H1 (cell line): ENCODE measurements around the gene RAP1GAP. TPM values are rescaled to one million over a fixed set of nuclear protein-coding genes. Genes with fewer than 3 reads are reported as not detected.

Experiments
- CTCF ChIA-PET: fragments of 300-600 bp; sonication (Branson Sonifier 250); formaldehyde crosslinking; loops from one replicate; lab custom pipeline; 2021; ENCODE audit not compliant: partially characterized antibody; lab: Charles Lee
- POLR2A ChIA-PET: fragments of 300-600 bp; sonication (Branson Sonifier 250); formaldehyde crosslinking; loops from one replicate; lab custom pipeline; 2021; ENCODE audit warnings: inconsistent platforms; ENCODE audit not compliant: partially characterized antibody; lab: Charles Lee
- DNase-seq, 2 experiments: peaks; one replicate each; pipeline versions ENCODE4 v3.0.0 to v3.0.0-alpha.2; 2010 to 2022; ENCODE audit warnings: low spot score in 2 of 2, low read depth in 1 of 2, mixed read lengths in 1 of 2
- FAIRE-seq: peaks from 2 replicates; lab custom pipeline; 2011; peaks lifted over from hg19 to GRCh38; lab: Jason Lieb, UNC
- H2AFZ ChIP-seq: 2 replicates; pipeline ENCODE4 v1.8.1; 2012; ENCODE audit warnings: low read length, inconsistent platforms
- H2AK5ac ChIP-seq: 2 replicates; pipeline ENCODE4 v1.6.1; 2013; ENCODE audit warnings: low read depth, low read length
- H2BK120ac ChIP-seq: replicated peaks from 2 replicates; pipeline ENCODE3; 2013; ENCODE audit warnings: low read depth, low read length, inconsistent platforms
- H2BK12ac ChIP-seq: 2 replicates; pipeline ENCODE4 v1.6.1; 2013; ENCODE audit warnings: low read depth, low read length
- H2BK15ac ChIP-seq: 2 replicates; pipeline ENCODE4 v1.6.1; 2013; ENCODE audit warnings: low read length
- H2BK20ac ChIP-seq: 2 replicates; pipeline ENCODE4 v1.6.1; 2013; ENCODE audit warnings: low read length
- H2BK5ac ChIP-seq: 2 replicates; pipeline ENCODE4 v1.6.1; 2013; ENCODE audit warnings: low read depth, low read length
- H3K14ac ChIP-seq: 2 replicates; pipeline ENCODE4 v1.6.1; 2013; ENCODE audit warnings: inconsistent platforms; ENCODE audit not compliant: insufficient read length
- H3K18ac ChIP-seq: 2 replicates; pipeline ENCODE4 v1.6.1; 2013; ENCODE audit warnings: low read length; ENCODE audit errors: extremely low read depth
- H3K23ac ChIP-seq: 2 replicates; pipeline ENCODE4 v1.6.1; 2013; ENCODE audit warnings: inconsistent platforms; ENCODE audit not compliant: insufficient read length
- H3K23me2 ChIP-seq: 2 replicates; pipeline ENCODE4 v1.6.1; 2013; ENCODE audit warnings: low read depth, low read length
- H3K27ac ChIP-seq: 2 replicates; pipeline ENCODE4 v1.6.1; 2011; ENCODE audit warnings: low read depth, low read length, inconsistent platforms
- H3K27me3 ChIP-seq, 4 experiments: replicated peaks in 1 of 4; 1 replicate in 1 of 4; 2 replicates in 3 of 4; pipeline versions ENCODE4 v1.6.1 to v1.8.1; 2011 to 2013; ENCODE audit warnings: low read length in 3 of 4, mild to moderate bottlenecking in 3 of 4, inconsistent platforms in 2 of 4, mixed read lengths in 2 of 4, moderate library complexity in 1 of 4; ENCODE audit not compliant: control insufficient read depth in 3 of 4, insufficient read depth in 3 of 4; ENCODE audit errors: extremely low read depth in 1 of 4
- H3K36me3 ChIP-seq, 4 experiments: 2 replicates each; pipeline versions ENCODE4 v1.6.1 to v1.8.1; 2011 to 2013; ENCODE audit warnings: mild to moderate bottlenecking in 4 of 4, low read length in 3 of 4, moderate library complexity in 2 of 4, control low read depth in 1 of 4, inconsistent platforms in 1 of 4; ENCODE audit not compliant: insufficient read depth in 4 of 4, control insufficient read depth in 2 of 4
- H3K4ac ChIP-seq: replicated peaks from 2 replicates; pipeline ENCODE3; 2013; ENCODE audit warnings: low read length, low read depth, mixed read lengths, inconsistent platforms; ENCODE audit not compliant: insufficient read length
- H3K4me1 ChIP-seq, 4 experiments: replicated peaks in 1 of 4; 1 replicate in 1 of 4; 2 replicates in 3 of 4; pipeline versions ENCODE4 v1.6.1 to v1.8.1; 2011 to 2013; ENCODE audit warnings: low read length in 3 of 4, inconsistent platforms in 2 of 4, mixed read lengths in 1 of 4; ENCODE audit not compliant: insufficient read depth in 4 of 4, control insufficient read depth in 3 of 4
- H3K4me2 ChIP-seq, 2 experiments: 2 replicates each; pipeline versions ENCODE4 v1.6.1 to v1.8.1; 2011 to 2013; ENCODE audit warnings: low read depth in 2 of 2, low read length in 2 of 2, control low read depth in 1 of 2, inconsistent platforms in 1 of 2, mild to moderate bottlenecking in 1 of 2; ENCODE audit not compliant: insufficient read depth in 1 of 2
- H3K4me3 ChIP-seq, 4 experiments: fragments of 200-600, 300-600 bp in 1 of 4; sonication (generic), shearing (Covaris generic), sonication (Bioruptor Twin) in 1 of 4; 2 replicates each; pipeline versions ENCODE4 v1.5.1 to v1.8.1; 2011 to 2016; ENCODE audit warnings: low read length in 4 of 4, low read depth in 3 of 4, control low read depth in 2 of 4, inconsistent platforms in 2 of 4, mild to moderate bottlenecking in 2 of 4, mixed read lengths in 1 of 4, moderate library complexity in 1 of 4; ENCODE audit not compliant: insufficient read depth in 2 of 4; ENCODE audit errors: extremely low read depth in 1 of 4
- H3K56ac ChIP-seq: replicated peaks from 2 replicates; pipeline ENCODE3; 2013; ENCODE audit warnings: low read depth, mild to moderate bottlenecking, mixed read lengths, low read length, inconsistent platforms; ENCODE audit not compliant: insufficient read length
- H3K79me1 ChIP-seq: 2 replicates; pipeline ENCODE4 v1.6.1; 2013; ENCODE audit warnings: low read depth, low read length, control low read depth
- H3K79me2 ChIP-seq, 2 experiments: 2 replicates each; pipeline versions ENCODE4 v1.6.1 to v1.8.1; 2012 to 2013; ENCODE audit warnings: low read length in 2 of 2, mild to moderate bottlenecking in 2 of 2, inconsistent platforms in 1 of 2; ENCODE audit not compliant: insufficient read depth in 2 of 2, control insufficient read depth in 1 of 2
- H3K9ac ChIP-seq, 4 experiments: replicated peaks in 1 of 4; 1 replicate in 1 of 4; 2 replicates in 3 of 4; pipeline versions ENCODE4 v1.6.1 to v1.8.1; 2011 to 2013; ENCODE audit warnings: low read depth in 3 of 4, low read length in 3 of 4, control low read depth in 2 of 4, mild to moderate bottlenecking in 2 of 4, moderate library complexity in 2 of 4, inconsistent platforms in 1 of 4; ENCODE audit errors: extremely low read depth in 1 of 4
- H3K9me3 ChIP-seq, 2 experiments: 2 replicates each; pipeline versions ENCODE4 v1.6.1 to v1.8.1; 2012 to 2013; ENCODE audit warnings: mild to moderate bottlenecking in 2 of 2, moderate library complexity in 2 of 2, control low read depth in 1 of 2, inconsistent platforms in 1 of 2, low read depth in 1 of 2, low read length in 1 of 2, mixed read lengths in 1 of 2; ENCODE audit not compliant: insufficient read depth in 2 of 2
- H4K20me1 ChIP-seq, 2 experiments: replicated peaks in 1 of 2; 2 replicates each; pipeline versions ENCODE3 to v1.8.1; 2011 to 2013; ENCODE audit warnings: inconsistent platforms in 2 of 2, low read length in 2 of 2, mild to moderate bottlenecking in 1 of 2; ENCODE audit not compliant: insufficient read depth in 2 of 2, control insufficient read depth in 1 of 2
- H4K5ac ChIP-seq: 2 replicates; pipeline ENCODE4 v1.6.1; 2013; ENCODE audit warnings: low read length, low read depth, mixed read lengths, inconsistent platforms; ENCODE audit not compliant: insufficient read length
- H4K8ac ChIP-seq: 2 replicates; pipeline ENCODE4 v1.8.0; 2013; ENCODE audit warnings: mild to moderate bottlenecking, moderate library complexity, low read length, inconsistent platforms; ENCODE audit not compliant: insufficient read depth; ENCODE audit errors: extremely low read depth
- H4K91ac ChIP-seq: replicated peaks from 2 replicates; pipeline ENCODE3; 2013; ENCODE audit warnings: low read length, mixed read lengths, inconsistent platforms; ENCODE audit not compliant: insufficient read length
- BCL11A ChIP-seq, 2 experiments: IDR thresholded peaks; one replicate each; pipeline ENCODE4 v1.6.1; 2011; ENCODE audit warnings: low read depth in 2 of 2, low read length in 2 of 2, mild to moderate bottlenecking in 2 of 2
- CEBPB ChIP-seq: IDR thresholded peaks from 2 replicates; pipeline ENCODE4 v1.6.1; 2012; ENCODE audit warnings: low read depth, low read length
- CREB1 ChIP-seq: IDR thresholded peaks from 2 replicates; pipeline ENCODE4 v1.6.1; 2012; ENCODE audit warnings: inconsistent platforms
- KDM1A ChIP-seq: fragments of 200-600, 300-600 bp; sonication (generic); IDR thresholded peaks from 2 replicates; pipeline ENCODE4 v1.7.1; 2016; ENCODE audit warnings: mild to moderate bottlenecking, low read length, borderline replicate concordance
- MAFK ChIP-seq: IDR thresholded peaks from 2 replicates; pipeline ENCODE4 v1.6.1; 2012; ENCODE audit warnings: low read depth, mild to moderate bottlenecking, improper control_type of control experiment, low read length
- MAX ChIP-seq: IDR thresholded peaks from 2 replicates; pipeline ENCODE4 v1.6.1; 2012; ENCODE audit warnings: inconsistent platforms
- NRF1 ChIP-seq: IDR thresholded peaks from 2 replicates; pipeline ENCODE4 v1.6.1; 2011; ENCODE audit warnings: mild to moderate bottlenecking, low read depth, low read length, improper control_type of control experiment
- PHF8 ChIP-seq: fragments of 200-600 bp; sonication (generic); conservative IDR thresholded peaks from 2 replicates; pipeline ENCODE4 v1.7.1; 2012; ENCODE audit warnings: low read depth, mild to moderate bottlenecking, inconsistent platforms, low read length, moderate library complexity
- POLR2A ChIP-seq, 2 experiments: IDR thresholded peaks; 1 replicate in 1 of 2; 2 replicates in 1 of 2; pipeline ENCODE4 v1.6.1; 2011; ENCODE audit warnings: low read depth in 2 of 2, low read length in 2 of 2, mild to moderate bottlenecking in 2 of 2; ENCODE audit errors: control extremely low read depth in 1 of 2
- RBBP5 ChIP-seq: IDR thresholded peaks from 2 replicates; pipeline ENCODE4 v1.7.1; 2012; ENCODE audit warnings: low read depth, mild to moderate bottlenecking, inconsistent platforms, low read length, moderate library complexity, borderline replicate concordance
- RNF2 ChIP-seq: fragments of 200-900, 300-1000 bp; sonication (generic); IDR thresholded peaks from 2 replicates; pipeline ENCODE4 v1.7.1; 2016; ENCODE audit warnings: borderline replicate concordance, low read depth, mild to moderate bottlenecking, antibody characterized with exemption, low read length; ENCODE audit not compliant: poor library complexity, severe bottlenecking; ENCODE audit errors: missing control alignments
- RXRA ChIP-seq: IDR thresholded peaks from 2 replicates; pipeline ENCODE4 v1.6.1; 2011; ENCODE audit warnings: low read depth, mild to moderate bottlenecking, low read length, moderate library complexity; ENCODE audit not compliant: insufficient read depth
- SIX5 ChIP-seq: IDR thresholded peaks from 2 replicates; pipeline ENCODE4 v1.6.1; 2011; ENCODE audit warnings: mild to moderate bottlenecking, low read depth, low read length
- SP2 ChIP-seq: IDR thresholded peaks from 2 replicates; pipeline ENCODE4 v1.6.1; 2012; ENCODE audit warnings: mild to moderate bottlenecking, low read length, inconsistent platforms
- WGBS, 2 experiments: shearing (Covaris generic) in 1 of 2; methylation state at CpG; one replicate each; pipeline versions ENCODE4 v1.1.6 to v1.1.7; 2013 to 2015; ENCODE audit warnings: low lambda C conversion rate in 2 of 2, mixed read lengths in 2 of 2, inconsistent platforms in 1 of 2, low coverage in 1 of 2, missing lambda C conversion rate in 1 of 2; ENCODE audit not compliant: insufficient replicate concordance in 2 of 2, insufficient coverage in 1 of 2, insufficient read length in 1 of 2; ENCODE audit errors: extremely low coverage in 1 of 2, missing lambda C conversion rate in 1 of 2; 5-methylcytosine and 5-hydroxymethylcytosine counted together
- polyA plus RNA-seq, 7 experiments: library from polyadenylated mRNA; depleted of rRNA in 3 of 7; stranded (reverse) in 5 of 7; unstranded in 2 of 7; fragments of >200 nt in 5 of 7; fragments of 200-250 nt in 2 of 7; gene quantifications; 1 replicate in 5 of 7; 2 replicates in 1 of 7; 4 replicates in 1 of 7; pipeline versions ENCODE4 v1.2.1 to v1.2.3, GENCODE V29; 2011 to 2013; ENCODE audit warnings: missing spikeins in 2 of 7, mixed read lengths in 2 of 7
- total RNA-seq: library from RNA; stranded (reverse); fragmentation: NEBNext Ultra II Directional; extraction: Animal tissue kit (Norgen Biotek cat#: 25700); gene quantifications from 2 replicates; pipeline ENCODE4 v1.2.1, GENCODE V29; 2021

The RAP1GAP gene
- total and polyA plus RNA-seq, 2 of the 8 experiments (the other 6 are each of a cell fraction or from before 2014, with no cell fraction given) = 8.4 TPM

- Histone ChIP-seq H3K18ac (no peak overlapping the region), H3K27ac (no peak overlapping the region), H3K4me1 (peaks cover 2 to 7% (median 3%) of the 10 kb centered on the region in 4 experiments; a peak in 6 of 7 replicates), H3K23ac (no peak overlapping the region), H3K79me1 (peaks cover 2% of the 10 kb centered on the region; the same call in 1 of the 2 replicates), H4K8ac (no peak overlapping the region; the same call in 1 of the 2 replicates), H3K36me3 (peaks cover 0 to 3% (median 0%) of the 10 kb centered on the region in 4 experiments; a peak in 2 of 8 replicates), H3K14ac (no peak overlapping the region), H3K9me3 (no peaks in the 10 kb centered on the region), H4K91ac (no peak overlapping the region), H3K4me2 (no peak overlapping the region), H3K9ac (no peak overlapping the region)
- no peak for FAIRE-seq
- POLR2A ChIA-PET = interaction anchor here (3.4 kb wide), 1 partner anchor 13 kb away, joined by 14 read pairs; no protein-coding TSS in a partner anchor
- no peak for TF ChIP-seq POLR2A (IDR thresholded peaks at IDR 0.05; ENCODE audit: control extremely low read depth in 1 of 2, low read depth in 2 of 2, low read length in 2 of 2)
- TF ChIP-seq CREB1 = no peak
- no peak for TF ChIP-seq KDM1A
- TF ChIP-seq BCL11A (IDR thresholded peaks at IDR 0.05; ENCODE audit: low read depth in 2 of 2, low read length in 2 of 2) = no peak
- no peak for TF ChIP-seq CEBPB
- no peak for TF ChIP-seq RNF2
- no peak for TF ChIP-seq SIX5
- TF ChIP-seq NRF1 = no peak
- TF ChIP-seq MAFK = no peak
- no peak for TF ChIP-seq RBBP5
- no peak for TF ChIP-seq MAX
- TF ChIP-seq PHF8 = no peak
- no peak for TF ChIP-seq SP2
- no peak for TF ChIP-seq RXRA
- TF ChIP-seq, all 59 proteins: peak for 0
- Histone ChIP-seq H2BK15ac (no peak overlapping the region), H3K4ac (no peak overlapping the region), H2BK12ac (no peak overlapping the region), H2BK20ac (no peak overlapping the region), H3K23me2 (peaks cover 5% of the 10 kb centered on the region; the same call in 1 of the 2 replicates), H3K27me3 (no peaks in the 10 kb centered on the region), H2BK5ac (no peak overlapping the region), H2BK120ac (no peak overlapping the region), H3K56ac (no peak overlapping the region), H2AK5ac (no peak overlapping the region), H3K4me3 (no peak overlapping the region), H4K20me1 (peaks cover 0 to 3% of the 10 kb centered on the region in 2 experiments), H3K79me2 (no peaks in the 10 kb centered on the region), H2AFZ (no peak overlapping the region), H4K5ac (no peak overlapping the region)
- CTCF ChIA-PET = interaction anchor here (1.1 to 3.5 kb wide), 6 partner anchors 8 to 353 kb away, joined by 3 to 15 read pairs (median 6); no protein-coding TSS in a partner anchor
- 86% methylated on average over 4 of the region's 4 CpGs; no CpG with 5 or more reads in 1 of the 2 experiments for WGBS, 2 experiments
- DNase-seq = no peak
These were observed 60.4 kb downstream of the RAP1GAP start for GRCh38 chr1:21608798-21609197.
